HG03432 (cell line): Measurements from ENCODE around the gene PRMT5.
"Not testable (repeated sequence)": the region's sequence is repeated elsewhere in the genome, so short reads cannot be mapped to it uniquely, and the experiment has no call there.

Experiments used
- ATAC-seq: cut with Tn5 transposase; IDR thresholded peaks from one replicate; pipeline ENCODE4 v1.9.1; 2021; ENCODE audit warnings: mild to moderate bottlenecking, moderate library complexity; ENCODE audit not compliant: unreplicated experiment

Gene PRMT5

GRCh38 chr14:22935156-22935555 is 6.0 kb upstream of the PRMT5 start:
- ATAC-seq: no peak

GRCh38 chr14:22932146-22932545 is 3.0 kb upstream of the PRMT5 start:
- no peak for ATAC-seq

- no peak for ATAC-seq
Observed at GRCh38 chr14:22929961-22930364, 787 bp upstream of the PRMT5 start.

- ATAC-seq: no peak
Observed at GRCh38 chr14:22928237-22929103, 706 bp downstream of the PRMT5 start.

- no peak for ATAC-seq
Observed at GRCh38 chr14:22926316-22926715, 2.9 kb downstream of the PRMT5 start.

GRCh38 chr14:22925513-22925912 is 3.7 kb downstream of the PRMT5 start:
- ATAC-seq: no peak

- no peak for ATAC-seq
Observed at GRCh38 chr14:22923746-22924145, 5.4 kb downstream of the PRMT5 start.

GRCh38 chr14:22922294-22922693 is 6.9 kb downstream of the PRMT5 start:
- no peak for ATAC-seq

GRCh38 chr14:22920697-22921096 is 8.5 kb downstream of the PRMT5 start:
- ATAC-seq: no peak

GRCh38 chr14:22919601-22919921 is 9.6 kb downstream of the PRMT5 start:
- ATAC-seq: peak; percentile 16

- ATAC-seq: peak; percentile 94
Observed at GRCh38 chr14:22918804-22919600, 10.2 kb downstream of the PRMT5 start, which contains the start of gene RBM23. Gene RBM23, minus strand, starts transcription at chr14:22919149.

GRCh38 chr14:22915886-22916521 is 13.2 kb downstream of the PRMT5 start:
- ATAC-seq: no peak

GRCh38 chr14:22914836-22915235 is 14.3 kb downstream of the PRMT5 start:
- ATAC-seq: not testable (repeated sequence)

- no peak for ATAC-seq
Observed at GRCh38 chr14:22910916-22911315, 18.3 kb downstream of the PRMT5 start.

- no peak for ATAC-seq
Observed at GRCh38 chr14:22908601-22909000, 20.6 kb downstream of the PRMT5 start.

GRCh38 chr14:22907429-22907828 is 21.7 kb downstream of the PRMT5 start:
- ATAC-seq: no peak

GRCh38 chr14:22906073-22906472 is 23.1 kb downstream of the PRMT5 start:
- ATAC-seq: no peak

- ATAC-seq: no peak
Observed at GRCh38 chr14:22905627-22906026, 23.5 kb downstream of the PRMT5 start.

- no peak for ATAC-seq
Observed at GRCh38 chr14:22903742-22904087, 25.5 kb downstream of the PRMT5 start.

- no peak for ATAC-seq
Observed at GRCh38 chr14:22901799-22902198, 27.4 kb downstream of the PRMT5 start.

- ATAC-seq: no peak
Observed at GRCh38 chr14:22900081-22900799, 28.9 kb downstream of the PRMT5 start.
